SK-N-SH (cell line): ENCODE measurements around the gene WDR49. TPM values are rescaled to one million over a fixed set of nuclear protein-coding genes. Genes with fewer than 3 reads are reported as not detected.

ENCODE experiments used
- CTCF ChIA-PET: fragments of 300-600, 350-600 bp; formaldehyde crosslinking; extraction: SDS; loops from one replicate; lab custom pipeline; 2021; lab: Yijun Ruan, JAX
- POLR2A ChIA-PET: fragments of 350-600 bp; sonication (Branson Sonifier 250); formaldehyde crosslinking; extraction: SDS; loops from one replicate; lab custom pipeline; 2020; ENCODE audit warnings: antibody characterized with exemption, inconsistent platforms; lab: Yijun Ruan, JAX
- DNase-seq: peaks from one replicate; pipeline ENCODE4 v3.0.0; 2012
- H2AFZ ChIP-seq: fragments of 200-600 bp; sonication (generic); 2 replicates; pipeline ENCODE4 v1.8.1; 2016; ENCODE audit warnings: antibody characterized with exemption, mild to moderate bottlenecking, low read depth
- H3F3A ChIP-seq: fragments of 200-600 bp; sonication (generic); replicated peaks from 2 replicates; pipeline ENCODE3; 2016; ENCODE audit warnings: antibody characterized with exemption, mild to moderate bottlenecking; ENCODE audit not compliant: insufficient read depth
- H3K27ac ChIP-seq, 2 experiments: fragments of 200-500 bp in 1 of 2; fragments of 200-600 bp in 1 of 2; sonication (Bioruptor generic) in 1 of 2; sonication (generic), shearing (Covaris generic) in 1 of 2; 2 replicates each; pipeline versions ENCODE4 v1.5.1 to v1.6.1; 2014 to 2016; ENCODE audit warnings: low read depth in 2 of 2, inconsistent platforms in 1 of 2, low read length in 1 of 2, mild to moderate bottlenecking in 1 of 2, mixed read lengths in 1 of 2
- H3K27me3 ChIP-seq: fragments of 200-600 bp; sonication (generic), shearing (Covaris generic); 2 replicates; pipeline ENCODE4 v1.6.1; 2016; ENCODE audit warnings: mixed run types; ENCODE audit not compliant: insufficient read depth
- H3K36me3 ChIP-seq, 2 experiments: fragments of 200-500 bp in 1 of 2; fragments of 200-600 bp in 1 of 2; sonication (Bioruptor generic) in 1 of 2; sonication (generic) in 1 of 2; replicated peaks in 1 of 2; 2 replicates each; pipeline versions ENCODE3 to v1.5.1; 2014 to 2016; ENCODE audit warnings: low read length in 1 of 2, mild to moderate bottlenecking in 1 of 2; ENCODE audit not compliant: insufficient read depth in 2 of 2, control insufficient read depth in 1 of 2
- H3K4me1 ChIP-seq, 2 experiments: fragments of 200-500 bp in 1 of 2; fragments of 200-600 bp in 1 of 2; sonication (Bioruptor generic) in 1 of 2; sonication (generic), shearing (Covaris generic) in 1 of 2; 2 replicates each; pipeline versions ENCODE4 v1.5.1 to v1.6.1; 2014 to 2016; ENCODE audit warnings: low read depth in 1 of 2, low read length in 1 of 2, mixed run types in 1 of 2; ENCODE audit not compliant: insufficient read depth in 2 of 2, control insufficient read depth in 1 of 2
- H3K4me2 ChIP-seq: fragments of 200-600 bp; sonication (generic), shearing (Covaris generic); 2 replicates; pipeline ENCODE4 v1.6.1; 2017; ENCODE audit warnings: mixed run types
- H3K4me3 ChIP-seq, 2 experiments: fragments of 200-500 bp in 1 of 2; fragments of 200-600 bp in 1 of 2; sonication (Bioruptor generic) in 1 of 2; sonication (generic), shearing (Covaris generic) in 1 of 2; 2 replicates each; pipeline versions ENCODE4 v1.5.1 to v1.8.1; 2014 to 2016; ENCODE audit warnings: low read depth in 2 of 2, inconsistent platforms in 1 of 2, low read length in 1 of 2, mild to moderate bottlenecking in 1 of 2, mixed read lengths in 1 of 2, moderate library complexity in 1 of 2
- H3K79me2 ChIP-seq: fragments of 200-600 bp; sonication (generic); 2 replicates; pipeline ENCODE4 v1.8.1; 2017; ENCODE audit warnings: mild to moderate bottlenecking; ENCODE audit not compliant: insufficient read depth
- H3K9ac ChIP-seq: fragments of 200-600 bp; sonication (generic); 2 replicates; pipeline ENCODE4 v1.6.1; 2017; ENCODE audit warnings: mixed run types
- H3K9me2 ChIP-seq: fragments of 200-600 bp; sonication (generic); 2 replicates; pipeline ENCODE4 v1.6.1; 2017; ENCODE audit warnings: mixed run types
- H3K9me3 ChIP-seq: fragments of 200-600 bp; sonication (generic); 2 replicates; pipeline ENCODE4 v1.6.1; 2017; ENCODE audit warnings: mixed run types, mild to moderate bottlenecking, moderate library complexity
- H4K20me1 ChIP-seq: fragments of 200-600 bp; sonication (generic); 2 replicates; pipeline ENCODE4 v1.6.1; 2017; ENCODE audit warnings: mild to moderate bottlenecking, mixed run types; ENCODE audit not compliant: insufficient read depth
- CHD2 ChIP-seq: fragments of 150-350 bp; IDR thresholded peaks from 2 replicates; pipeline ENCODE4 v1.6.1; 2018; ENCODE audit warnings: low read length; ENCODE audit not compliant: partially characterized antibody
- ELF1 ChIP-seq: IDR thresholded peaks from 2 replicates; pipeline ENCODE4 v1.4.0; 2012
- EZH2phosphoT487 ChIP-seq: fragments of 200-600 bp; sonication (generic); IDR thresholded peaks from 2 replicates; pipeline ENCODE4 v1.6.1; 2017; ENCODE audit warnings: low read depth, mixed run types, mild to moderate bottlenecking, antibody characterized with exemption, moderate library complexity, borderline replicate concordance
- FOSL2 ChIP-seq: IDR thresholded peaks from 2 replicates; pipeline ENCODE4 v1.4.0; 2012; ENCODE audit warnings: low read depth, mild to moderate bottlenecking, moderate library complexity, borderline replicate concordance
- FOXJ3 ChIP-seq: sonication (generic); formaldehyde crosslinking; IDR thresholded peaks from 2 replicates; pipeline ENCODE4 v1.5.1; 2020; ENCODE audit warnings: mild to moderate bottlenecking, missing genetic modification reagents
- FOXM1 ChIP-seq: IDR thresholded peaks from 2 replicates; pipeline ENCODE4 v1.4.0; 2012; ENCODE audit warnings: low read depth, mild to moderate bottlenecking
- GABPA ChIP-seq: IDR thresholded peaks from 2 replicates; pipeline ENCODE4 v1.4.0; 2012; ENCODE audit warnings: low read depth, mild to moderate bottlenecking
- JUND ChIP-seq: IDR thresholded peaks from 2 replicates; pipeline ENCODE4 v1.4.0; 2012
- MEF2A ChIP-seq: IDR thresholded peaks from 2 replicates; pipeline ENCODE4 v1.4.0; 2012; ENCODE audit warnings: low read depth, borderline replicate concordance
- MXI1 ChIP-seq: IDR thresholded peaks from 2 replicates; pipeline ENCODE4 v1.6.1; 2012; ENCODE audit warnings: mild to moderate bottlenecking, low read depth, low read length, improper control_type of control experiment
- NRF1 ChIP-seq: IDR thresholded peaks from 2 replicates; pipeline ENCODE4 v1.6.1; 2012; ENCODE audit warnings: low read depth, mild to moderate bottlenecking, low read length
- POLR2AphosphoS5 ChIP-seq: IDR thresholded peaks from 2 replicates; pipeline ENCODE4 v1.6.1; 2012; ENCODE audit warnings: low read depth, low read length
- RCOR1 ChIP-seq: fragments of 150-350 bp; IDR thresholded peaks from 2 replicates; pipeline ENCODE4 v1.6.1; 2017; ENCODE audit warnings: antibody characterized with exemption, low read length
- RXRA ChIP-seq: IDR thresholded peaks from 2 replicates; pipeline ENCODE4 v1.4.0; 2012; ENCODE audit warnings: low read depth, mild to moderate bottlenecking, borderline replicate concordance
- SIN3A ChIP-seq: IDR thresholded peaks from 2 replicates; pipeline ENCODE4 v1.6.1; 2012; ENCODE audit warnings: low read depth, mild to moderate bottlenecking, low read length, moderate library complexity, borderline replicate concordance
- SMC3 ChIP-seq: IDR thresholded peaks from 2 replicates; pipeline ENCODE4 v1.6.1; 2012; ENCODE audit warnings: low read depth, low read length, improper control_type of control experiment
- TCF12 ChIP-seq: IDR thresholded peaks from 2 replicates; pipeline ENCODE4 v1.4.0; 2012
- TEAD4 ChIP-seq: IDR thresholded peaks from 2 replicates; pipeline ENCODE4 v1.4.0; 2012; ENCODE audit warnings: mild to moderate bottlenecking, borderline replicate concordance; ENCODE audit not compliant: insufficient read depth
- YY1 ChIP-seq: IDR thresholded peaks from 2 replicates; pipeline ENCODE4 v1.4.0; 2012; ENCODE audit warnings: low read depth, mild to moderate bottlenecking
- WGBS: methylation state at CpG from one replicate; pipeline ENCODE4 v1.1.6; 2017; ENCODE audit warnings: low lambda C conversion rate; 5-methylcytosine and 5-hydroxymethylcytosine counted together
- polyA plus RNA-seq, 3 experiments: library from polyadenylated mRNA; depleted of rRNA; stranded (reverse); fragments of >200 nt; gene quantifications; 2 replicates each; pipeline ENCODE4 v1.2.3, GENCODE V29; 2012
- TF ChIP-seq, protein P1 (sequence below): fragments of 200-600 bp; sonication (generic); IDR thresholded peaks from 2 replicates; pipeline ENCODE4 v1.6.1; 2017; ENCODE audit warnings: antibody characterized with exemption, mild to moderate bottlenecking, moderate library complexity
- TF ChIP-seq, protein P2 (sequence below): fragments of 150-350 bp; IDR thresholded peaks from 2 replicates; pipeline ENCODE4 v1.6.1; 2017; ENCODE audit warnings: antibody characterized with exemption, low read length, low read depth, borderline replicate concordance
- TF ChIP-seq, protein P3 (sequence below): fragments of 150-350 bp; IDR thresholded peaks from 2 replicates; pipeline ENCODE4 v1.6.1; 2016; ENCODE audit warnings: mild to moderate bottlenecking, low read depth, low read length
- TF ChIP-seq, protein P4 (sequence below): IDR thresholded peaks from 2 replicates; pipeline ENCODE4 v1.4.0; 2012; ENCODE audit warnings: low read depth, borderline replicate concordance

WDR49 gene
- polyA plus RNA-seq, 1 of the 3 experiments (the other 2 are of a cell fraction), result not detected

DNA sequence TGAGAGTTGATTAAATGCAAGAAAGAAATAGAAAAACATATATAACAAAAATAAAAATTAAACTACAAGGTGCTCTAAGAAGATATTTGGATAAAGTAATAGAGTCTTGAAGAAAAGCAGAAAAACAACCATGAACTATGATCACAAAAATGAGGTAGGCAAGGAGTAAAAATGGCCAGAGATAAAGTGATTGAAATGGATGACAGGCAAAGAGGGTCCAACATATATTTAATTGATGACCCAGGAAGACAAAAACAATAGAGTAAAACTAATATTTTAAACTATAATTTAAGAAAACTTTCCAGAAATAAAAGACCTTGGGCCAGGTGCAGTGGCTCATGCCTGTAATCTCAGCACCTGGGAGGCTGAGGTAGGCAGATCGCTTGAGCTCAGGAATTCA is 22.1 kb upstream of the WDR49 start:
- no peaks in the 10 kb centered on the region for H3K27me3 ChIP-seq
- TF ChIP-seq POLR2AphosphoS5 (no peak), NRF1 (no peak), RCOR1 (no peak), MXI1 (no peak), FOXM1 (no peak), MEF2A (no peak), FOSL2 (no peak), EZH2phosphoT487 (no peak)
- TF ChIP-seq, protein P1, sequence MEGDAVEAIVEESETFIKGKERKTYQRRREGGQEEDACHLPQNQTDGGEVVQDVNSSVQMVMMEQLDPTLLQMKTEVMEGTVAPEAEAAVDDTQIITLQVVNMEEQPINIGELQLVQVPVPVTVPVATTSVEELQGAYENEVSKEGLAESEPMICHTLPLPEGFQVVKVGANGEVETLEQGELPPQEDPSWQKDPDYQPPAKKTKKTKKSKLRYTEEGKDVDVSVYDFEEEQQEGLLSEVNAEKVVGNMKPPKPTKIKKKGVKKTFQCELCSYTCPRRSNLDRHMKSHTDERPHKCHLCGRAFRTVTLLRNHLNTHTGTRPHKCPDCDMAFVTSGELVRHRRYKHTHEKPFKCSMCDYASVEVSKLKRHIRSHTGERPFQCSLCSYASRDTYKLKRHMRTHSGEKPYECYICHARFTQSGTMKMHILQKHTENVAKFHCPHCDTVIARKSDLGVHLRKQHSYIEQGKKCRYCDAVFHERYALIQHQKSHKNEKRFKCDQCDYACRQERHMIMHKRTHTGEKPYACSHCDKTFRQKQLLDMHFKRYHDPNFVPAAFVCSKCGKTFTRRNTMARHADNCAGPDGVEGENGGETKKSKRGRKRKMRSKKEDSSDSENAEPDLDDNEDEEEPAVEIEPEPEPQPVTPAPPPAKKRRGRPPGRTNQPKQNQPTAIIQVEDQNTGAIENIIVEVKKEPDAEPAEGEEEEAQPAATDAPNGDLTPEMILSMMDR, result no peak
- TF ChIP-seq, protein P2, sequence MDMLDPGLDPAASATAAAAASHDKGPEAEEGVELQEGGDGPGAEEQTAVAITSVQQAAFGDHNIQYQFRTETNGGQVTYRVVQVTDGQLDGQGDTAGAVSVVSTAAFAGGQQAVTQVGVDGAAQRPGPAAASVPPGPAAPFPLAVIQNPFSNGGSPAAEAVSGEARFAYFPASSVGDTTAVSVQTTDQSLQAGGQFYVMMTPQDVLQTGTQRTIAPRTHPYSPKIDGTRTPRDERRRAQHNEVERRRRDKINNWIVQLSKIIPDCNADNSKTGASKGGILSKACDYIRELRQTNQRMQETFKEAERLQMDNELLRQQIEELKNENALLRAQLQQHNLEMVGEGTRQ, result no peak
- TF ChIP-seq, all 33 proteins: peak for 0
- no peak overlapping the region for H2AFZ ChIP-seq
- H3K79me2 ChIP-seq, result no peaks in the 10 kb centered on the region
- H3F3A ChIP-seq, result peaks cover 2% of the 10 kb centered on the region
- H3K36me3 ChIP-seq, result peaks cover 39 to 71% of the 10 kb centered on the region in 2 experiments
- H3K9me3 ChIP-seq, result peaks cover 11% of the 10 kb centered on the region; the same call in 1 of the 2 replicates
- no peak for DNase-seq
- POLR2A ChIA-PET, result no interaction called here
- H3K4me2 ChIP-seq, result no peak overlapping the region
- no peaks in the 10 kb centered on the region for H3K9me2 ChIP-seq
- no peaks in the 10 kb centered on the region for H4K20me1 ChIP-seq
- H3K4me1 ChIP-seq, result no peaks in the 10 kb centered on the region
- H3K27ac ChIP-seq, result no peak overlapping the region
- CTCF ChIA-PET, result no interaction called here
- WGBS, result 88% methylated on average over 1 of the region's 1 CpG
- H3K9ac ChIP-seq, result no peak overlapping the region
- no peak overlapping the region for H3K4me3 ChIP-seq

DNA sequence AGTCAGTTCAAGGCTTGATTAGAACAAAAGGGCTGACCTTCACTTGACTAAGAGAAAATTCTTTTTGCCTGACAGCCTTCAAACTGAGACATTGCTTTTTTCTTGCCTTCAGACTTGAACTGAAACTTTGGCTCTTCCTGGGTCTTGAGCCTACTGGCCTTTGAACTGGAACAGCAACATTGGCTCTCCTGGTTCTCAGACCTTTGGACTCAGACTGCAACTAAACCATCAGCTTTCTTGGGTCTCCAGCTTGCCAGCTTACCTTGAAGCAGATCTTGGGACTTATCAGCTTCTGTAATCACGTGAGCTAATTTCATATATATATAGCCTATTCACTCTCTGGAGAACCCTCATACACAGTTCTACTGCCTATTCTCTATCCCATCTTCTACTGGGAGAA is 19.5 kb upstream of the WDR49 start:
- H3K9ac ChIP-seq, result no peak overlapping the region
- H3K4me2 ChIP-seq, result no peak overlapping the region
- no peak overlapping the region for H3K27ac ChIP-seq
- peaks cover 5% of the 10 kb centered on the region for H3F3A ChIP-seq
- CTCF ChIA-PET, result interaction anchor here (3.2 kb wide), 1 partner anchor 11 kb away, joined by 18 read pairs; no protein-coding TSS in a partner anchor
- 100% methylated on average over 1 of the region's 1 CpG for WGBS
- H3K9me2 ChIP-seq, result no peaks in the 10 kb centered on the region
- POLR2A ChIA-PET, result no interaction called here
- no peak overlapping the region for H3K4me3 ChIP-seq
- H3K4me1 ChIP-seq, result no peaks in the 10 kb centered on the region
- H3K9me3 ChIP-seq, result peaks cover 11% of the 10 kb centered on the region; the same call in 1 of the 2 replicates
- H3K36me3 ChIP-seq, result peaks cover 25 to 52% of the 10 kb centered on the region in 2 experiments
- TF ChIP-seq MEF2A (no peak), ELF1 (no peak), RCOR1 (no peak), TCF12 (no peak), FOXJ3 (CRISPR knock-in tag) (no peak), GABPA (no peak), TEAD4 (no peak), JUND (no peak), EZH2phosphoT487 (no peak), YY1 (no peak), SMC3 (no peak), MXI1 (no peak), CHD2 (no peak), RXRA (no peak), SIN3A (no peak)
- TF ChIP-seq, protein P3, sequence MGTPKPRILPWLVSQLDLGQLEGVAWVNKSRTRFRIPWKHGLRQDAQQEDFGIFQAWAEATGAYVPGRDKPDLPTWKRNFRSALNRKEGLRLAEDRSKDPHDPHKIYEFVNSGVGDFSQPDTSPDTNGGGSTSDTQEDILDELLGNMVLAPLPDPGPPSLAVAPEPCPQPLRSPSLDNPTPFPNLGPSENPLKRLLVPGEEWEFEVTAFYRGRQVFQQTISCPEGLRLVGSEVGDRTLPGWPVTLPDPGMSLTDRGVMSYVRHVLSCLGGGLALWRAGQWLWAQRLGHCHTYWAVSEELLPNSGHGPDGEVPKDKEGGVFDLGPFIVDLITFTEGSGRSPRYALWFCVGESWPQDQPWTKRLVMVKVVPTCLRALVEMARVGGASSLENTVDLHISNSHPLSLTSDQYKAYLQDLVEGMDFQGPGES, result no peak
- TF ChIP-seq, protein P4, sequence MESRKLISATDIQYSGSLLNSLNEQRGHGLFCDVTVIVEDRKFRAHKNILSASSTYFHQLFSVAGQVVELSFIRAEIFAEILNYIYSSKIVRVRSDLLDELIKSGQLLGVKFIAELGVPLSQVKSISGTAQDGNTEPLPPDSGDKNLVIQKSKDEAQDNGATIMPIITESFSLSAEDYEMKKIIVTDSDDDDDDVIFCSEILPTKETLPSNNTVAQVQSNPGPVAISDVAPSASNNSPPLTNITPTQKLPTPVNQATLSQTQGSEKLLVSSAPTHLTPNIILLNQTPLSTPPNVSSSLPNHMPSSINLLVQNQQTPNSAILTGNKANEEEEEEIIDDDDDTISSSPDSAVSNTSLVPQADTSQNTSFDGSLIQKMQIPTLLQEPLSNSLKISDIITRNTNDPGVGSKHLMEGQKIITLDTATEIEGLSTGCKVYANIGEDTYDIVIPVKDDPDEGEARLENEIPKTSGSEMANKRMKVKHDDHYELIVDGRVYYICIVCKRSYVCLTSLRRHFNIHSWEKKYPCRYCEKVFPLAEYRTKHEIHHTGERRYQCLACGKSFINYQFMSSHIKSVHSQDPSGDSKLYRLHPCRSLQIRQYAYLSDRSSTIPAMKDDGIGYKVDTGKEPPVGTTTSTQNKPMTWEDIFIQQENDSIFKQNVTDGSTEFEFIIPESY, result no peak
- H2AFZ ChIP-seq, result no peak overlapping the region
- DNase-seq, result no peak
- no peaks in the 10 kb centered on the region for H3K27me3 ChIP-seq
- no peaks in the 10 kb centered on the region for H3K79me2 ChIP-seq
- H4K20me1 ChIP-seq, result no peaks in the 10 kb centered on the region
